Ramos (cell line): ENCODE data around the gene RFNG.

Experiments used
- in situ Hi-C: fragments of 300-500 bp; cut with MboI; formaldehyde crosslinking; loops from one replicate; pipeline ENCODE4 v1.14.3; 2022; ENCODE audit warnings: low sequenced_read_pairs; ENCODE audit not compliant: unreplicated experiment

The RFNG gene

DNA sequence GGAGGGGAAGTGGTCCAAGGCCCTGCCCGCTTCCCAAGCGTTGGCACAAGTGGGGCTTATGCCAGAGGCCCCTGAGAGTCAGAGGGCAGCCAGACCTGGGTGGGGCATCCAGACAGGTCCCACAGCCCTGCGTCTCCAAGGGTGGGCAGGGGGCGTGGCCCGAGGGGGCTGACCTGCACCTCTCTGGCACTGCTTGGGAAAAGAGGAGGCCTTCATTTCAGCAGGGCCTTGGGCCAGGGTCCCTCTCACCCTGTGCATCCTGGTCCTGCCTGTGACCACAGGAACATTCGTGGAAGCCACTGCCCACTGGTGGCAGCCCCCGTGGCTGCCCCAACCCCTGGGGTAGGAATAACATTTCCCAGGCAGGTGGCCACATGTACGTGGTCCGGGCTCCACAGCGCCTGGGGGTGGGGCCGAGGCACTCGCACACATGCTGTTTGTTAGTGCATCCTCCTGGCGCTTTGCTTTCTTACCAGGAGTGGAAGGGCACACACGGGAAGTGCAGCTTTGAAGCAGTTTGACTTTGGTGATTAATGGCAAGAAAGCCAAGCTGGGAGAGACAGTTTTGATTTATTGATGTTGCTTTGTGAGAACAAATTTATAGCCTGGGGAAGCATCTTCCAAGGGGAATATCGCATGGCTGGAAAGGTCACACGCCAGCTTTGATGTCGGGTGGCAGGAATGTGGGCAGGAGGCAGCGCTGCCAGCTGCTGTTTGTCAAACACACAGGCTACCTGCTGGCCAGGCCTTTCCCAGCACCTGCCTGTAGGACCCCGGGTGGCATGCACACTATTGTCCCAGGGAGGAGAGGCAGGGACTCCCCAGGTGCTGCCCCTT is 33.2 kb downstream of the RFNG start:
- in situ Hi-C loops: no loop called here

DNA sequence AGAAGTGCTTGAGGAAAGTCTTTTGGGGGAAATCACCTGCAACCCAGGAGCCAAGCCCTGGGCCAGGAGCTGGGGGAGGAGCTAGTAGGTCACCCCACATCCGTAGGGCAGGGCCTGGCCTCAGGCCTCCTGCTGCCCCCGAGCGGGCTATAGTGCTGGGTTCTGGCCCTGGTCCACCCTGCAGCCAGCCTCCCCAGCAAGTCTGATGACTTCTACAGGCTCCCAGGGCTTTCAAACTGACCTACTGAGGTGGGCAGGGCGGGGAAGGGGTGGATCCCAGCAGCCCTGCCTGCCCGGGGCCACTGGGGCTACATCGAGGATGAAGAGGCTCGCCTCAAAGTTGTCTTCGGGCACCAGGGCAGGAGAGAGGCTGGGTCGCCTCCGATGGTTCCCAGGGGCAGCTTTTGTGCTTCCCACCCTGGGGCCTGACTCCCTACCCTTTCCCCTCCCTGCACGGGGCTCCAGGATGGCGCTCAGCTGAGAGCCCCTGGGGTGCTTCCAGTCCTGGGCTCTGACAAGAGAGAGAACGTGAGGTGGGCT is 33.9 kb downstream of the RFNG start:
- in situ Hi-C loops: no loop called here

DNA sequence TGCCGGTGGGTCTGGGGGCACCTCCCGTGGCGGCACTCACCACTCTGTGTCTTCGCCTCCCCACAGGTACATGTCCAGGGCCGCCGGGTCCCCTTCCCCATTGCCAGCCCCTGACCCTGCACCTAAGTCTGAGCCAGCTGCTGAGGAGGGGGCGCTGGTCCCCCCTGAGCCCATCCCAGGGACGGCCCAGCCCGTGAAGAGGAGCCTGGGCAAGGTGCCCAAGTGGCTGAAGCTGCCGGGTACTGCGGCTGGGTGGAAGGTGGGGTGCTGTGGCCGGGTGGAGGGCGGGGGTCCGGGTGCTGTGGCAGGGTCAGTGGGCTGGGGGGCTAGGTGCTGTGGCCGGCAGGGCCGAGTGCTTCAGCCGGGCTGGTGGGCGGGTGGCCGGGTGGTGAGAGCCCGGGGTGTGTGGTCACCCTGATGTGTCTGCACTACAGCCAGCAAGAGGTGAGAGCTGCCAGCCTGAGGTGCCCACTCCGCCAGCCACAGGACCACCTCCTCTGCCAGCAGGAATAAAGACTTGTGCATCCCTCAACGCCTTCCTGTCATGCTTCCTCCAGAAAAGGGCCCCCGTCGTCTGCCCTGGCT is 34.6 kb downstream of the RFNG start:
- in situ Hi-C loops: no loop called here

DNA sequence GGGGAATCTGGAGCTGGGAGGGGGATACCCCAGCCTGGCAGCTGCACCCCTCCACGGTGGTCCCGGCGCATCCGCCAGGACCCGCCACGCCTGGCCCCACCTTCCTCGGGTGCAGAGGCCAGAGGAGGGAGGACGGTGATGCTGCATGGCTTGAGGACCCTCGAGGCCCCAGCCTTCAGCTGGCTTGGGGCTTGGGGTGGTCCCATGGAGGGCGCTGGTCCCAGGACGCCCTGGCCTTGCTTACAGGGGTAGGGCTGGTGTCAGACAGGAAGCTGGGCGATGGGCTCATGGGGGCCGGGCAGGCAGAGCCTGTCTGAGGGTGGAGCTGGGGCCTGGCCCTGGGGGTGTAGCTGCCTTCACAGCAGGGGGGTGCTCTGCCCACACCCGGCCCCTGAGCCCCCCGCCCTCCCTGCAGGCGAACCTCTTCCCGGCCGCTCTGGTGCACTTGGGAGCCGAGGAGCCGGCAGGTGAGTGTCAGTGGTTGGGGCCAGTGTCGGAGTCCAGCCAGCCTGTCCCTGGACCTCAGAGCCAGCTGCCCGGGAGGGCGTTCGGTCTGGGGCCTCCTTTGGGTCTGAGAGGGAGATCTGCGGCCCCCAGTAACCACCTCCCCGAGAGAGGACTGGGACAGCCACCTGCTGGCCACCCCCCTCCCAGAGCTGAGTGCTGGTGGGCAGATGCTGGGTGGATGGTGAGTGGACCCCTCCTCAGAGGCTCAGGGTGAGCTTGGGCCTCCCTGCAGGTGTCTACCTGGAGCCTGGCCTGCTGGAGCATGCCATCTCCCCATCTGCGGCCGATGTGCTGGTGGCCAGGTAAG is 35.3 kb downstream of the RFNG start:
- in situ Hi-C loops: no loop called here

DNA sequence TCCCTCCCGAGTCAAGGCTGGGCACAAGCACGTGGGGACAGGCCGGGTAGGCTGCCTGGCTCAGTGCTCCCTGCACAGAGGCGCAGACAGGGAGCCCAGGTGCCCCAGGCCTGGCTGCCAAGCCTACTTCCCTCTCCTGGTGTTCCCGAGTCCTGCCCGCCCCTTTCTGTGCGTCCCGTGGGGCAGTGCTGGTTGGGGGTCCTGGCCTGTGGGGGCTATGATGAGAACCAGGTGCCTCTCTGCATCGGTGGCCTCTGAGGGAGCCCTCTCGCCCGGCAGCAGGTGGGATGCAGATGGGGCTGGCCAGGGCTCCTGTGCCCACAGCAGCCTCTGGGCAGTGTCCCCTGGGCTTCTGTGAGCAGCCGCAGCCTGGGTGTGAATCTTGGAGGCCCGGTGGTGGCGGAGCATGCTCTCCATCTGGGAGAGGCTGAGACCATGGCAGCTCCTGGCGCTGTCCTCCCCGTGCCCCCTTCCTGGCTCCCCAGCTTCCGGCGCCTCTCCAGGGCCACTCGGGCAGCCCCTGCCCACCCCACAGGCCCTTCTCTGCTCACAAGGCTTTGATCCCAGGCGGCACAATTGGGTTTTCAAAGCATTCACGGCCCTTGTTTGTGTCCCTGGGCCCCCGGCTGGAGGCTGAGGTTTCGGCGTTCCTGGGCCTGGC is 36.2 kb downstream of the RFNG start:
- in situ Hi-C loops: no loop called here

DNA sequence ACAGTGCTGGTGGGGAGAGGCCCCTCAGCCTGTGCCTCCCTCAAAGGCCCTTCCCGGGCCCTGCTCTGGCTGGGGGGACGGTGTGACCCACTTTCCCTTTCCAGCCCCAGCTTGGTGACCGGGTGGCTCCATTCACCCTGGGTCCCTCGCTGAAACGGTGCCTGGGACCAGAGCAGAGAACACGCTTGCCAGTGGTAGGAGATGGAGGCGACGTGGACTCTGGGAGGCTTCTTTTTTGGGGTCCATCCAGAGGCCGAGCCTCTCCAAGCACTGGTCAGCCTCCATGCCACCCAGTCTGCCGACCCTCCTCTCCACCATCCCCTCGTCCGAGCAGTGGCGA is 36.7 kb downstream of the RFNG start:
- in situ Hi-C loops: no loop called here

GRCh38 chr17:82014432-82014831 is 37.2 kb downstream of the RFNG start:
- in situ Hi-C loops: no loop called here

- in situ Hi-C loops: no loop called here
Measured at GRCh38 chr17:82013772-82014321, 37.8 kb downstream of the RFNG start.

GRCh38 chr17:82013341-82013740 is 38.3 kb downstream of the RFNG start:
- in situ Hi-C loops: no loop called here

DNA sequence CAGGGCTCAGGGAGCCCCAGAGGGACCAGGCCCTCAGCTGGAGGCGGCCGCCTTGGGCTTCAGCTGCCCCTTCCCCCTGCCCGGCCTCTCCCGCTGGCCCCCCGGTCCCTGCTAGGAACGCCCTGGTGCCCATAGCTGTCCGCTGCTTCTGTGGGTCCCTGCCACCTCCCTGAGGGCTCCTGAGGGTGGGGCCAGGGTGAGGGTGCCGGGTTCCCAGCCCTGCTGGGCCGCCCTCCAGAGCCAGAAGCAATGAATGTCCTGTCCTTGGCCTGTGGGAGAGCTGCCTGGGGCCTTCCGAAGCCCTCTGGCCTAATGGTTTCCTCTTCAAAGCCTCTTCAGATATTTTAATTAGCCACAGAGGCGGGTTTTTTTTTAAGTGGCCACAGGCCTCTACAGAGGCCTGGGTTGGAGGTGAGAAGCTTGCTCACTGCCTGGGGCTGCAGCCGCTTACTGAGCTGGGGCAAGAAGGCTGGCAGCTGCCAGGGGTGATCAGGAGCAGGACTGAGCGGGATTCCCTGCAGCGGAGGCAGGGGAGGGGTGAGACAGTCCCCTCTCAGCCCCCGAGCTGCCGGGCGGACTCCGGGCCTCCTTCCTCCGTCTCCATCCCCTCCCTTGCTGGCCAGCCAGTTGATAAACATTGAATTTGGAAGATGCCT is 38.8 kb downstream of the RFNG start:
- in situ Hi-C loops: no loop called here

- in situ Hi-C loops: no loop called here
Measured at GRCh38 chr17:82012261-82012639, 39.4 kb downstream of the RFNG start.

DNA sequence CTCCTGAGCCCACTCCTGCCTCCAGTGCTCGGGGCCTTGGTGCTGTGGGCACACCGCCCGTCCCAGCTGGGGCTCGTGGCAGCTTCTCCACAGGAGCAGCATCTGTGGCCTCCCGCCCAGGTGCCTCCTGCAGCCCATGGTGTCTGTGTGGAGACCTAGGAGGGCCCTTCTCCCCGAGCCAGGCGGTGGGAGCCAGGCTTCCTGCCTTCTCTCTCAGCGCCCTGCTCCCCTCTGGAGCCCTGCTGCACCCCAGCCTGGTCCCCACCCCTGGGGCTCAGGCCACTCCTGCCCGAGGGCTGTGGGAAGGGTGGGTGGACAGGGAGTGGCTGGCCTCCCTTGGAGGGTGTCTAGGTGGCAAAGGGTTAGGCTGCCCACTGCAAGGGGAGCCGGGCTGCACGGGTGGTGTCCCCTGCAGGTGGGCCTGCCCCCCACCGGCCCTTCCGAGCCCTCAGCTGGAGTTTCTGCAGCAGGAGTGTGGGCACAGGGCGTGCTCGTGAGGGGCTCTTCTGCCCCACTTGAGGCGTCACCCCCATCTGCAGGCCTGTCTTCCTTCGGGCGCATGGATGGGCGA is 39.9 kb downstream of the RFNG start:
- in situ Hi-C loops: no loop called here

DNA sequence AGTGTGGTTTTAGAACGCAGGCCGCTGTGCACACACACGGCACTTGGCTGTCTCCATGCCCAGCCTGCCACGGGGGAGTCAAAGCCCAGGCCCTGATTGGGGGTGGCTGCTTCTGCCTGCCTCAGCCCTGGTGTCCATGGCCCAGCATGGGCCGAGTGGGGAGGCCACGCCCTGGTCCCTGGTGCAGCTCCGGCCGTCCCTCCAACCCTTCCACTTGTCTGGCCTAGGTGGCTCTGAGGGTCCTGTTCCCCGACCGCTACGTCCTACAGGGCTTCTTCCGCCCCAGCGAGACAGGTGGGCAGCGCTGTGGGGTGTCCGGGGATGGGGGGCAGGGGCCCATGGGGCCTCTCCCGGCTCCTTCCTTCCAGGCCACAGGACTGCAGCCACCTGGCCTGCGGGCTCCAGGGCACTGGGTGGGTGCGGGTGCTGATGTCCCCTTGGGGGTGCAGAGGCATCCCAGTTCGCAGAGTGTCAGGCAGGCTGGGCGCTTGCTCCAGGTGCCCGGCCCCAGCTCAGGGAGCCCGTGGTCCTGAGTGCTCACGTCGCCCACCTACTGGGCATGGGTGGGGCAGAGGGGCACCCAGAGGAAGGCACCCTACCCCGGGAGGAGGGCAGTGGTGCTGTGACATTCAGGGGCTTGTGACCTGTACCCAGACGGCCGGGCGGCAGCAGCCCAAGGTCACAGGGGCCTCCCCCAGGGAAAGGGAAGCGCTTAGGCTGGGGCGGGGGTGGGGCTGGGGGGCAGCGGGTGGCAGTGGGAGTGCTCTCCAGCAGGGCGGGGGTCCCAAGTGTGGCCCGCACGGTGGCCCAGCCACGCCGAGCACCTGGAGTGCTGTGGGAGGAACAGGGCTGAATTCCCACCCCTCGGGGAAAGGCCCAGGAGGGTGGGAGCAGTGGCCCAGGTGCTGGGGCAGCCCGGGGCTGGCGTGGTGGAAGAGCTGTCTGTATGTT is 40.8 kb downstream of the RFNG start:
- in situ Hi-C loops: no loop called here

DNA sequence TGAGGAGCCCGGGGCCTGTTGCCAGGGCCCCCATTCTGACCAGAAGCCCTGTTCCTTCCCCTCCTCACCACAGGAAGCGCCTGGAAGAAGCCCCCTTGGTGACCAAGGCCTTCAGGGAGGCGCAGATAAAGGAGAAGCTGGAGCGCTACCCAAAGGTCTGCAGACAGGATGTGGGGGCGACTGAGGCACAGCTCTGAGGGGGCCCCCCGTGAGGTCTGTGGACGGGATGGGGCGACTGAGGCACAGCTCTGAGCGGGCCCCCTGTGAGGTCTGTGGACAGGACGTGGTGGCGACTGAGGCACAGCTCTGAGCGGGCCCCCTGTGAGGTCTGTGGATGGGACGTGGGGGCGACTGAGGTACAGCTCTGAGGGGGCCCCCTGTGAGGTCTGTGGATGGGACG is 42.2 kb downstream of the RFNG start:
- in situ Hi-C loops: no loop called here

GRCh38 chr17:82008941-82009405 is 42.6 kb downstream of the RFNG start:
- in situ Hi-C loops: no loop called here

GRCh38 chr17:82008258-82008940 is 43.2 kb downstream of the RFNG start:
- in situ Hi-C loops: no loop called here

DNA sequence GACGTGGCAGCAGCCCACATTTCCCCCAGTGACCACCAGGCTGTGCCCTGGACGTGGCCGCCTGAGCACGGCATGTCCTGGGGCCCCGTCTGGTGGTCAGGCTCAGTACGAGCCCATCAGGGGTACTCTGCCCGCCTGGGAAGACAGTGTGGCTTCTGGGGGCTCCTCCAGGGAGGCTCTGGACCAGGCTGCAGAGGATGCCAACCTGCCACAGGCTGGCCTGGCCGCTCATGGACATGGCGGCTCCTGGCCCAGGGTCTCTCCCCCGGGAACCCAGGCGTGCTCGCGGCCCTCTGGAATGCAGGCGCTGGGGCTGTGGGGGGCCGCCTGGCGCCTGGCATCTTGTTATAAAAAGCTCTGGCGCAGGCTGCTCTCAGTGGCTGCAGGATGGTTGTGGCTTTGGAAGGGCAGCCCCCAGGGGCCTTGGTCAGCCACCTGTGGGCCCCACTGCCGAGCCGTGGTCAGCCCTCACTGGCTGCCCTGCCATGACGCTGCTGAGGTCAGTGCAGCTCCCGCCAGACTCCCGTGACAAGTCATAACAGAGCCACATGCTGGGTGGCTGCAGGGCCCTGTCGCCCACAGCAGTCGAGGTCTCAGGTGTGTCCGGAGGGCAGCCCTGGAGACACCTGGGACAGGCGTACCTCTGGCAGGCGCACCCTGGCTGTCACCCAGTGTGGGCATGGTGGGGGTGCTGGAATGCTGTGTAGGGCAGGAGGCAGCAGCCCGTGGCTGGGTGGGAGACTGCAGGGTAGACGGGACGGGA is 43.9 kb downstream of the RFNG start:
- in situ Hi-C loops: no loop called here
